Spleen (tissue), 7 donors: ENCODE data around the gene CDK7.

Experiments
- POLR2A ChIP-seq, 3 donors: fragments of 450-650 bp; IDR thresholded peaks; one replicate each; pipeline ENCODE4 v1.5.1; 2017; ENCODE audit warnings: antibody characterized with exemption in 3 of 3, mild to moderate bottlenecking in 1 of 3
- POLR2AphosphoS5 ChIP-seq, 3 donors: sonication (generic); formaldehyde crosslinking; IDR thresholded peaks; one replicate each; pipeline ENCODE4 v1.5.1; 2017; ENCODE audit warnings: antibody characterized with exemption in 3 of 3
- TF ChIP-seq, protein P1 (sequence below), 11 experiments: fragments of 200-600 bp in 7 of 11; fragments of 450-650 bp in 4 of 11; sonication (generic) in 4 of 11; IDR thresholded peaks in 8 of 11; conservative IDR thresholded peaks in 3 of 11; 1 replicate in 7 of 11; 2 replicates in 4 of 11; pipeline versions ENCODE4 v1.4.0 to v1.8.0; 2016 to 2021; ENCODE audit warnings: antibody characterized with exemption in 11 of 11, inconsistent platforms in 4 of 11, mild to moderate bottlenecking in 1 of 11
- donor health status: DM: no; HTN: no; CAD: no; lungs with moderate emphysema.
- donor health status: DM: no; HTN: no; CAD: no.
- donor health status: DM: no; HTN: no; CAD: no.

GRCh38 chr5:69308046-69308553, 73.4 kb downstream of the CDK7 start:
- TF ChIP-seq, protein P1, sequence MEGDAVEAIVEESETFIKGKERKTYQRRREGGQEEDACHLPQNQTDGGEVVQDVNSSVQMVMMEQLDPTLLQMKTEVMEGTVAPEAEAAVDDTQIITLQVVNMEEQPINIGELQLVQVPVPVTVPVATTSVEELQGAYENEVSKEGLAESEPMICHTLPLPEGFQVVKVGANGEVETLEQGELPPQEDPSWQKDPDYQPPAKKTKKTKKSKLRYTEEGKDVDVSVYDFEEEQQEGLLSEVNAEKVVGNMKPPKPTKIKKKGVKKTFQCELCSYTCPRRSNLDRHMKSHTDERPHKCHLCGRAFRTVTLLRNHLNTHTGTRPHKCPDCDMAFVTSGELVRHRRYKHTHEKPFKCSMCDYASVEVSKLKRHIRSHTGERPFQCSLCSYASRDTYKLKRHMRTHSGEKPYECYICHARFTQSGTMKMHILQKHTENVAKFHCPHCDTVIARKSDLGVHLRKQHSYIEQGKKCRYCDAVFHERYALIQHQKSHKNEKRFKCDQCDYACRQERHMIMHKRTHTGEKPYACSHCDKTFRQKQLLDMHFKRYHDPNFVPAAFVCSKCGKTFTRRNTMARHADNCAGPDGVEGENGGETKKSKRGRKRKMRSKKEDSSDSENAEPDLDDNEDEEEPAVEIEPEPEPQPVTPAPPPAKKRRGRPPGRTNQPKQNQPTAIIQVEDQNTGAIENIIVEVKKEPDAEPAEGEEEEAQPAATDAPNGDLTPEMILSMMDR (IDR thresholded peaks at IDR 0.05 in 8 of 11, conservative IDR thresholded peaks at IDR 0.05 in 3 of 11): no peak
- TF ChIP-seq POLR2A (IDR thresholded peaks at IDR 0.05) (no peak), POLR2AphosphoS5 (IDR thresholded peaks at IDR 0.05) (no peak)
